Amniotic stem cell (primary cell): Measurements from ENCODE around the gene CXXC4.

Experiments used
- DNase-seq: peaks from one replicate; lab custom pipeline; 2025; lab: John Stamatoyannopoulos, UW

The CXXC4 gene

DNA sequence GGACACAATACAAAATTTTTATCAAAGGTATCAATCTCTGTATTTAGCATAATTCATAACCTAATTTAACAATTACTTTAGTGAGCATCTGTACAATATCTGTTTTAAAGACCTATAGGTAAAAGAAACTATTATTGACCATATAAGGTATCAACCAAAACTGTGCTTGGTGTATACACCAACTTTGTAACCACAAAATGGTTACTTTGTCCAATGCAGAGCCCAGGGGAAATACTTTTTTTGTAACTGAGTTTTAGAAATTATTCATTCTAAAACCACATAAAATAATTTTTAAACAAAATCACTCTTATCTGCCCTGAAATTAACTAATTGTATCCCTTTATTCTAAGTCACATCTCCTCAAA, 5.0 kb downstream of the CXXC4 start:
- DNase-seq, result no peak

DNA sequence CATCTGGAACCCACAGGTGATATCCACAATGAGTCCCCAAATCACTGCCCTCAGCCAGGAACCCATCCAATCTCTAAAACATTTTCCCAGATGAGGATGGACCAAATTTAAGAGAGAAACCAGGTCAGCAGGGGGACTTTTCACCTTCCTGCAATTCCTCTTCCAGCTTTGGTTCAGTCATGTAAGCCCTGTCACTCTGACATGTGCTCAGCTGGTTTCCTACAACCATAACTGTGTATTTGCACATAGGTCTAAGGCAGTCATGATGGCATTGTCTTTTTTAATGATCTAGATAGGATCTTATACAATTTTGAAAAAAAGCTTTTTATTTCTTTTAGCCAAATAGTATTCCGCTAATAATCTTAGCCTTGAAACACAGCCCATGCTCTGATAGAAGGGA, 6.5 kb downstream of the CXXC4 start:
- DNase-seq, result no peak

- DNase-seq, result no peak
Observed at GRCh38 chr4:104486716-104487504, 7.8 kb downstream of the CXXC4 start.

- DNase-seq, result no peak
Observed at GRCh38 chr4:104475652-104476051, 19.0 kb downstream of the CXXC4 start.

DNA sequence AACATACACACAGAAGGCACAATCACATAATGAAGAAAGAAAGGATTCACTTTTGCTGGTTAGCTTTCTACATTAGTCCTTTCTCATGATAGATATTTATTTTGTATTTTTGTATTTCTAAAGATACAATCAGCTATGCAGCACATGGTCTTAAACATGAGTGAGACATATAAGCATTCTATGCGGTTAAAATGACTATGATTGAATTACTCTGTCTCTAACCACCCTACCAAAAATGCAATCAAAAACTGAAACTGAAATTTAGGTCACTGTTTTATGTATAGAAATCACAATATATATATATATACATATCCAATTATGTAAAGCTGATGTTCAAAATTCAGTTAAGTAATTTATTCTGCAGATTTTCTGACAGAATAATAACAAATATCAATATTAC, 21.9 kb downstream of the CXXC4 start:
- DNase-seq, result no peak

GRCh38 chr4:104470770-104471169, 23.9 kb downstream of the CXXC4 start:
- DNase-seq, result no peak

GRCh38 chr4:104469794-104470193, 24.9 kb downstream of the CXXC4 start:
- no peak for DNase-seq

DNA sequence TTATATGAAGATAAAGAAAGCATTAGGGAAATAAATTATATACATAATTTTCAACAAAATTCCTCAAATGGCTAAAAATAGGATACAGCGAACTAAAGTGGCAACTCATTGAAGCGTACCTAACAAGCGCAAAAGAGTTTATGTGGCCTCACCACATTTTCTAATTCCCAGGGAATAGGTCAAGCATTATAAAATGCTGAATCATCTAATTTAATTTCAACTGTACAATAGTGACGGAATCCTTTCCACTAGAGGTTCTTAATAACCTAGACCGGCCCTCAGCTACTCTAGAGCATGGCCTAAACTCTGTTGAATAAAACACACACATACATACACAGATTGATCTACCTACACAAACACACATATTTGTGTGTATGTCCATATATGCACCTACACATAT, 29.1 kb downstream of the CXXC4 start:
- no peak for DNase-seq

DNA sequence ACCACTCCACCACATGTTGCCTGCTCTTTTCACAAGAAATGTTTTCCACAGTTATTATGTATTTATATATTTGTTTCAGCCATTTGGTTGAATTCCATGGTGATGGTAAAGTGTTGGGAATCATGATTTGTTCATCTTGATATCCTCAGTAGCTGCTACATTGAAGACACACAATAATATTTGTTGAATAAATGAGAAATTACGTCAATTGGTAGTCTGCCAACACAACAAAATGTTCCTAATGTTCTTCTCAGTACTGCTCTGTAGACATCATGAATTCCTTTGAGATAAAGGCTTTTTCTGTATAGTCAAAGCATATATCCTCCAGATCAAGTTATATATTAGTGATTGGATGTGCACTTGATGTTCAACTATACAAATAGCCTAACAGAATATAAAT, 29.5 kb downstream of the CXXC4 start:
- no peak for DNase-seq

GRCh38 chr4:104462641-104463040, 32.1 kb downstream of the CXXC4 start:
- DNase-seq, result no peak

DNA sequence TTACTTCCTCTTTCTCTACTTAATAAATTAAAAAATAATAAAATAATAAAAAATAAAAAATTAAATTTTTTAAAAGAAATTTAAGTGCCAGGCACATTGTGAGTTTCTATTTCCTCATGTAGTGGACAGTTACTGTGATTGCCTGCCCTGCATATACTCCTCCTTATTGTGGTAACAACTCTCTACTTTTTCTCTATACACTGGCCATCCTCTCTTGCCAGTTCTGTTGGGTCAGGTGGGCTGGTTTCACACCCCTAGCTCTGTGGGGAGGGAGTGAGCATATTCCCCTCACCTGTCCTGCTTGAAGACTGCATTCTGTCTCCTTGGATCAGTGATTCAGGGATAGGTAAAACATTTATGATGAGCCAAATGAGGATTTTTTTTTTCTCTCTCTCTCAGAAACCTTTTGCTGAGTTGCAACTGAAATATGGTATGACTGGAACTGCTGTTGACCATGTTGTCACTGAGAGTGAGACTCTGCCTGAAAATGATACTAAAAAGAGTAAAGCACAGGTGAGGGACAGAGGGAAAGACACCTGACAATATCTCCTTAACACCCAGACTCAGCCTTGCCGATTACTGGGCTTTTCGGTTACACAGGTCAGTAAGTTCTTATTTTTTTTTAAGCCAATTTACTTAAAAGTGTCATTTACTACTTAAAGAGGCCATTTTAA, 37.2 kb downstream of the CXXC4 start:
- DNase-seq, result no peak

DNA sequence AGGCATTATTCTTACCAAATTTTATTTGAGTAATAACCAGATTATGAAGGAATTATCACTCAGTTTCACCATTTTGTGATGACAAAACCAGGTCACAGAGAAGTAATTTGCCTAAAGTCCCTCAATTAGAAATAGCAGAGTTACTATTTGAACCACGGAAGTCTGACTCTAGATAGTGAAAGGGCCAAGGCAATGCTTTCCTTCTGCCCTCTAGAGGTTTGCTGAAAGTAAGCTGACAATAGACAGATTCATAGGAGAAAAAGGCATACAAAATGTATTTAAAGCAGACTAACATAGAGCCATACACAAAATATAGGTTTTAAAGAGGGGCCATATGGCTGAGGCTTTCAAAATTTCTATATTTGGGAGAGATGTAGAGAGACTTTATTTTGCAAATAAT, 43.1 kb downstream of the CXXC4 start:
- no peak for DNase-seq

DNA sequence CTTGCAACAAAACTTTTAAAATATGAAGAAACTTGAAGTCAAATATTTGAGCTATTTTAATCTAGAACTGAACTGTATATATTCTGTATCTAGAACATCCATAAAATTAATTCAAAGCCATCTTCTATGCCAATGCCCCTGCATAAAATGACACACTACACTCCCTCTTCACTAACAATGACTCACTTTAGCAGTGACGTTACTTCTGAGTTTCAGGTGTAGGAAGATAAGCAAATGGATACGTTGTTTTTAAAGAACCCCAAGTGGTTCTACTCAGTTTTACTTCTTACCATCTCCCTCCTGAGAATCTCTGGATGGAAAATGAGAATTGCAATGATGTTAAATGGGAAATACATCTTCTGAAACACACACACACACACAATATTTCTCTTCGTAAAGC, 45.2 kb downstream of the CXXC4 start:
- DNase-seq, result no peak

GRCh38 chr4:104447294-104447693, 47.4 kb downstream of the CXXC4 start:
- no peak for DNase-seq

- no peak for DNase-seq
Observed at GRCh38 chr4:104446431-104447278, 48.0 kb downstream of the CXXC4 start.

- no peak for DNase-seq
Observed at GRCh38 chr4:104444685-104445084, 50.0 kb downstream of the CXXC4 start.

DNA sequence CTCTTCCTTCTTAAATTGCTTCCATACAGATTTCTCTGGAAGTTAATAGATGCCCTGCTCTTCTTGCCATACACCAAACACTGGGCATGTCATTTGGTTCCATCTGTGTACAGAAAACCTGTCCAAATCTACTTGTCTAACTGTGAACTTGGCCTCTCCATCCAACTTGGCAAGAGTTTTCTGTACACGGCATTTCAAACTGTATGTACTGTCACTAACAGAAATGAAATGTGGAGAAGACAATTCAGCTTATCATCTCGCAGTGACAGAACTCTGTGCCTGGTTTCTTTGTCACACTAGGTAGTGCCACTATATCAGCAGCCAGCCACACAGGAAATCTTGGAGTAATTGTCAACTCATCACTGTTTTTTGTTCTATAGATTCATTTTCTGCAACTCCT, 58.2 kb downstream of the CXXC4 start:
- DNase-seq, result no peak

- no peak for DNase-seq
Observed at GRCh38 chr4:104429150-104429741, 65.4 kb downstream of the CXXC4 start.

DNA sequence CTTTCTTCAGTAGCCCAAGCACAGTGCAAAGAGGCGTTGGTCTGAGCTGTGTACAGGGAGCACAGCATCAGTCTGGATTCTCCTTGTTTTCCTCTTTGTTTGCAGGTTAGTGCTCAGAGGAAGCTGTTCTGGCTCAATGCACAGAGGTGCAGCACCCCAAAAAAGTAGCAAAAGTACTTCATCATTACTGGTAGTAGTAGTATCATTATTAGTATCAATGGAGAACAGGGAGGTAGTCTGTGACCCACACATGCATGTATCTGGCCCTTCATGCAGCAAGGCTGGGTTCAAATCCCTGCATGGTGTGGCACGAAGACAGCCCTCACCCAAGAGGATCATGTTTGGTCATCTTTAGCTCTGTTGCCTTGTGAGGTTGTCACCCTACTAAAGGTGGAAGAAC, 68.7 kb downstream of the CXXC4 start:
- DNase-seq, result no peak

- DNase-seq, result no peak
Observed at GRCh38 chr4:104424989-104425388, 69.7 kb downstream of the CXXC4 start.

GRCh38 chr4:104424475-104424941, 70.2 kb downstream of the CXXC4 start:
- no peak for DNase-seq

GRCh38 chr4:104421566-104421965, 73.1 kb downstream of the CXXC4 start:
- DNase-seq, result no peak
